Measurements from ENCODE around the gene LPGAT1.
A peak's percentile ranks its signal among the peaks of the same experiment; 100 is the strongest.

Gene LPGAT1

DNA sequence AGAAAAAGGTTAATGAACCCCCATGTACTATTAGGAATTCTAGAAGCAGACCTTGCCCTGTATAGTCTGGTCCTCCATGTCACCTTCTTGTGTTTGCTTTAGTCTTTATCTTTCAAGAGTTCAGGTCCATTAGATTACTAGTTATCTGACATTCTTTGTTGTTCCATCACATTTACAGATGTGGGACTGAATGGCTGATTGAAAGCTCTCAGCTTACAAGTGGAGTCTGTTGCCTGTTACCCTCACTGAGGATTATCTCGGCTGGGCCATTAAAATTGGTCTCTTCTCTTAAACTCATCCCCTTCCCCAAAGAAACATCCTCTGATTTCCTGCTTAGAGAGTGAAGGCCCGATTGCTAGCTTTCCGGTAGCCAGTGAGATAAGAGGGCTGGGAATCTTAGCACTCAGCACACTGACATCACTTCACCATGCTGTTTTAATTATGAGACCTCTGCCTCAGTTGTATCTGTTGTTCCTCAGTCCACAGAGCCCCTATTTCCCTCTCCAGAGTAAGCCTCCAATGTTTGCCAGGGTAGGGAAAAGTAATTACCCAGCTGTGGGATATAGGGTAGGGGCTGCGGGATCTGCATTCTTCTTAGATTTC lies 76.8 kb downstream of the LPGAT1 start:
- no peak for DNase-seq

DNA sequence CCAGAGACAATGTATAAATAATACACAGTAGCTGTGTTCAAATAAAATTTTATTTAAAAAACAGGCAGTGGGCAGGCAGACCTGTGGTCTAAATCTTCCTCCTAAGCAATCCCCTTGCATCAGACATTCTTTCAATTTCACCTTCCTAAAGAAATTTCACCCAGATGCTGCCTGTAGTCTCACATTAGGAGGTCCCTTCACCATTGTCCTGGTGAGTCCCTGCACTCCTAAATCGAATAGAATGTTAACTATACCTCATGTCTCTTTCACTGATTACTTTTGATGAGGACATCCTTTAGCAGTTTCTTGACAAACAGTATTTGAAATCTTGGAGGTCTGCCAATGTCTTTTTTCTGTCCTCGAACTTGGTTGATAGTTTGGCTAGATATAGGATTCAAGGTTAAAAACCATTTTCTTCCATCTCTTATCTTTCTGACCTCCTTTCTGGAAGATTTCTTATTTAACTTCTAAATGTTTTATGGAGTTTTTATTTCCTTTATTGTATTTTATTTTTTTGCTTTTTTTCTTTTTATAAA lies 77.5 kb downstream of the LPGAT1 start:
- no peak for DNase-seq

DNA sequence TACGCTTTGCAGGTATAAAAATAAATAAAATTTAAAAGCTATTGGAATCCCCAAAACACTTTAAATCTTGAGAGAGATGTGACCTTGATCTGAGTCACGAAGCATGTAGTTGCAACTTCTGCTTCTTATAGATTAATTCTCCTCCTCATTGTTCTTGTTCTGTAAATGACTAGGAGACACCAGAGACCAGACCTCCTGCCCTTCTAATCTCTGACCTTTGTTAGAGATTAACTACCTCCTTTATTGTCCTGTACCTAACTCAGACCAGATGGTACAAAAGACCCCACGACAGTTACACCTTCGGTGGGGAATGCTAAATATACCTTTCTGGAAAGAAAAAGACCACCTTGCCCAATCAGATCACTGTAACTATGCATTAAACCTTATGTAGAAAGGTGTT lies 78.2 kb downstream of the LPGAT1 start:
- no peak for DNase-seq

DNA sequence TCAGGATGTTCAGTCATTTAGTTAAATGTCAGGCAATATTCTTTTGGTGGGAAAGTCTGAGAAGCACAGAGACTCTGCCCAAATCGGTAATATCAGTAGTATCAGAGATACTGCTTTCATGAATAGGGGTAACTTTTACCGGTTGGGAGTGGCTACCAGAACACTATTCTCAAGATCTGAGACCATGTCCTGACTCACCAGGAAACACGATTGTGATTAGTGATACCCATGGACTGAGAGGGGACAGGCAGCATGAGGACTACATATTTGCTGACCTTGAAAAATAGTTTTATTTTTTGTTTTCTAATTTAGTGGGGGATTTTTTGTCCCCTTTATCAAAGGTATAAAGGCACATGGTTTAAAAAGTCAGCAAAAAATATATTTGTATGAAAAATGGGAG lies 79.1 kb downstream of the LPGAT1 start:
- DNase-seq, result no peak

DNA sequence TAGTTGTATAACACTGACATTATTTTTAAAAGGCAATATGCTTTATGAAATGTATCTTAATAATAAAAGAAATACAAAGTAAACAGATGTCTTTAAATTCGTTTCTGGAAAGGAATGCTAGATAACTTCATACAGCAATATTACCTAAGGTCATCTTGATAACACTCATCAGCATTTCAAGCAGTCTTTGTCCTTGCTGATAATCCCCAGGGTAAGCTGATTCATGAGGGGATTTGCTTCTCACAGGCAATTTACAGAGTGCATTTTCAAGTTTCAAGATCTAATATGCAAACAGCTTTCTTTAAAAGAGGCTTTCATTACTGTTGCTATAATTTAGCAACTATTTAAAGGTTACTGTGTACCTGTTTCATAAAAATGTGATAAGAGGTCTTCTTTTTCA lies 80.0 kb downstream of the LPGAT1 start:
- no peak for DNase-seq

DNA sequence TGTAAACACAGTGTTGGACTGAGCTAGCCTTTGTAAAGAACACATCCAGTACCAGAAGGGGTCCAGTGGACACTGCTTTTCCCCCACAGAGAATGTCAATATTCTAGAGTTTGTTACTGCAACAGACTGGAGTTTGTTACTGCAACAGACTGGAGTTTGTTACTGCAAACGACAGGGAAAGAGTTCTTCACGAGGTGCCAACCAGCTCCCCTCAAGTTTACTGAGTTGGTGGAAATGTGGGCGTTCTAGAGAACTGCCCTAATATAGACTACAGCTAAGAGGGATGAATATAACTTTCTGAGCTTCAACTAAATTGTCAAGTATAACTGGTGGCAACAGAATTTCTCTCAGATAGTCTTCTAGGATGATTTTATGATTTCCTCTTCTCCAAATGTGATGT lies 81.3 kb downstream of the LPGAT1 start:
- DNase-seq, result no peak

DNA sequence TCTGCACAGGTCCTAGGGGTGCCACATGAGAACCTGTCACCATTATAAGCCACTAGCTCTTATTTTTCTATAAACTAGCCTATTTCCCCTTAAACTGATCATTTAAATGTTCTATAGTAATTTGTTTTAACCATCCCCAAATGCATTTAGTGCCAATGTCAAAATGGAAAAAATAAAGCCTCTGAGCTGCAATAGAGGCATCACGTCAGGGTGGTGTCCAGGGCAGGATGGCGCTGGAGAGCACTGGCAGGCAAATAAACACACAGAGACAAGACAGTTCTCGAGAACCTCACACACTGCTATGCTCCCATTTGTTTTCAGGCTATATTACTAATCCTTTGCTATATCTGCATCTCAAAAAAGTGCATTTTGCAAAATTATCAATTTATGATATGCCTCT lies 81.8 kb downstream of the LPGAT1 start:
- no peak for DNase-seq

DNA sequence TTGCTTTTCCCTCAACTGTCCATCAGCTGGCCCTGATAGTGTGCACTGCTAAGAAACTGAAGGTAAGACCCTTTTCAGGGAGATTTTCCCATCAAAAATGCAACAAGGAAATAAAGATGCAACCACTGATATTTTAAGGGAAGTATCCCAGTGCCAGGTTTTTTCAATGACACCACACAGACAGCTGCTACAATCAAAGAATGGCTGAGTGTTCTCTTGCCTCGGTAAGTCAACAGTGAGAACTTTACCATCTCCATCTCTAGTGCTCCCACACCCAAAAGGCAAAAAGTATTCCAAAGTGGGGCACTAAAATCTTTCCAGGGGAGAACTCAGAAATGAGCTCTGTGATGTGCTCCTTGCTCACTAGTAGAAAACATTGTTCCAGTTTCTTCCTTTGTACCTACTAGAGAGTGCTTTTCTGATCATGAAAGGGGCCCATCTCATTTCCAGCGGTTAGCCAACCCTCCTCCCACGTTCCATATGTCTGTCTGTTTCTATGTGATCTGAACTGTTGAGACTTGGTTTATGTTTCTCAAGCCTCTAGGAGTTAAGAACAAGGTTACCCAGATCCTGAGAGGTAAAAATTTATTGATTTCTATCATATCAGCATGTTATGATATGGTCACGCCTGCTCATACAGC lies 87.6 kb downstream of the LPGAT1 start:
- no peak for DNase-seq

DNA sequence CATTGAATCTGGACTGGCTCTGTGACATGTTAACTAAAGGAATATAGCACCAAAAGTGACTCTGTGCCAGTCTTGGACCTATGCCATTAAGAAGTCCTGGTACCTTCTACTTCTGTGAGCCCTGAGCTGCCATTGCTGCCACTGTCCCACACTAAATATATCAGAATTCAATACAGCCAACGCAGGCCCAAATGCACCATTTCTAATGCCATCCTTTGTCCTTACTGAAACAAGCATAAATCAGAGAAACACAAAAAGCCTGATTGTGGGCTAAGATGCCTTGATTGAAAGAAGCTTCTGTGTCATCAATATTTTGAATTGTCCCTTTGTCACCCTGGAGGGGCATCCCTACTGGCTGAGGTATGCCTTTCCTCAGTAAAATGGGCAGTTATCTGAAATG lies 88.3 kb downstream of the LPGAT1 start:
- no peak for DNase-seq

DNA sequence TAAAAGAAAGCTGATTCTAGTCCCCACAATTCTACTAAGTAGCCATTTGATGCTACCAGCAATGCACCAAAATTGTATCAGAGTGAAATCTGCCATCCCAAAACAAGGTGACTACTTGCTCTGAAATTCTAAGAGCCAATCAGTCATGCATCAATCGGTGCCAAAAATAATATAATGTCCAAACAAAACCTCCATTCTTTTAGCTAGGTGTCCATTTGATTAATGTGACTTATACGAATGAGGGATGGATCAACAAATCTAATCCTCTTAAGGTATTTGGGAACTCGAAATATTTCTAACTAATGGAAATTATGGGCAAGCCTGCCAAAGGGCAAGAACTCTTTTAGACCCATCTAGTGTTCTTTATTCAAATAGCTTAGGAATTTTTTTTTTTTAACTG lies 88.8 kb downstream of the LPGAT1 start:
- DNase-seq, result no peak

DNA sequence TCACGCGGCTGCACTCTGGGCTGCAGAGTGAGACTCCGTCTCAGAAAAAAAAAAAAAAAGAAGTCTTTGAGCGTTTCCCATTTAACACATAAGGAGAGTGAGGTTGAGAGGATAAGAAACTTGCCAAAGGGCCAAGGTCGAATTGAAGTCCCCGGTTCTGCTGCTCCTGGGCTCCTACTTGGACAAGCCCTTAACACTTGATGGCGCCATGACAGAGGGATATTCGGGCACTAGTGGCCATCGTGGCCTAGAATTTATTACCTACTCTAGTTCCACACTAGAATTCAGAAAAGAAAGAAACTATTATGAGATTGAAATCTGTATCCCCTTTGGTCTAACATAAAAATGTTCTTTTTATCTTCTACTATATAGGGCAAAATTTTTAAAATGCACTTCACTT lies 89.4 kb downstream of the LPGAT1 start:
- no peak for DNase-seq

DNA sequence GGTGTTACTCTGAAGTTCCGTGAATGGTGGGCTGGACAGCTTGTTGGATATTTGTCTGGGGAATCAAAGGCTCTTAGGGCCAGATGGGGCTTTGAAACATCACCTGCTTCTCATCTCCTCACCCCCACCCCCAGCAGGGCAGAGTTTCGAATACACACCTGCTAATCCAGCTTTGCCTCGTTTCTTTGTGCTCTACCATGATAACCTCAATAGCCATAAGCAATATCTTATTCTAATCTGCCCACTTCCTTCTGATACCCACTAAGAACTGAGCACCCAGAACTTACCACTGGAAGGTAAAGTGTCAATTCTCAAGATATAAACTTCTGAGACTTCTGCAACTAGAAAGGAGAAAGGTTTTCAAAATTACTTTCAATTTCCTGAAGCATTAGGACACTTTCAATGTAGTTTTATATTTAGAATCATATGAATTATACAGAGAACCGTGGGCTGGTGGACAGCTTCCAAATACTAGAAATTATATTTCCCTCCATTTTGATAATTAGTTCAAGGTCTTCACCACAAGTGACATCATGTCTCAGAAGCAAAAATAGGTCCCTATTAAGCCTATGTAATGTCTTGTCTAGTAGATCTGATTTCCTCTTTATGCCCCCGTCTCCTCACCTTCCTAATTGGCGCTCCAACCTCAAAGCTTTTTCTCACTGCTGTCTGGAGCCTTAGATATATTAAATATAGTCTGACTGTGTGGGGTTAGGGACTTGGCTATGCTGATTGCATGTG lies 90.7 kb downstream of the LPGAT1 start:
- DNase-seq, result peak in 1 of 2 donors; percentile 27

DNA sequence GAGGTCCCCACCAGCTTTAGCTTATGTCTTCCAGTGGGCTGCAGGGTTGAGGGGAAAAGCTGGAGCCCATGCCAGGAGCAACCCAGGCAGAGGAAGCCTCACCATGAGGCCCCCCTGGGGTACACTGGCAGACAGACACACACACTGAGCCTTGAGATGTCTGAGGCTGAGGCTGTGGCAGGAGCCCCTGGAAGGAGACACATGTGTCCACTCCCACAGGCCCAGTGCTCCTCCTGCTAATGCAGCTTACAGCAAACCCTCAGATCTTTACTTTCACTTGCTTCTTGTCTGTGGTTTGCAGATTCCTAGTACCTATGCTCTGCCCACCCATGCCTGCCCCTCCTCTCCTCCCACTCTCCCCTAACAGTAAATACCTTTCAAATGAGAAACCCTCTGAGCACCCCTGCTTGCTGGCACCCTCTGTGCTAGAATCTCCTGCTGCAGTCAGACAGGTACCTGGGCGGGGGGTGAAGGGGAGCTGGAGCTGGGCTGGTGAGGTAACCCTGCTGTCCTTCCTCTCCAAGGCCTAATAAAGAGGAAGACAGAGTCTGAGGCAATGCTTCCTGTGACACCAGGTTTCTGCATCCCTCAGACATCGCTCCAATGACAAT lies 91.8 kb downstream of the LPGAT1 start:
- peak; percentile 23 to 33 for DNase-seq

DNA sequence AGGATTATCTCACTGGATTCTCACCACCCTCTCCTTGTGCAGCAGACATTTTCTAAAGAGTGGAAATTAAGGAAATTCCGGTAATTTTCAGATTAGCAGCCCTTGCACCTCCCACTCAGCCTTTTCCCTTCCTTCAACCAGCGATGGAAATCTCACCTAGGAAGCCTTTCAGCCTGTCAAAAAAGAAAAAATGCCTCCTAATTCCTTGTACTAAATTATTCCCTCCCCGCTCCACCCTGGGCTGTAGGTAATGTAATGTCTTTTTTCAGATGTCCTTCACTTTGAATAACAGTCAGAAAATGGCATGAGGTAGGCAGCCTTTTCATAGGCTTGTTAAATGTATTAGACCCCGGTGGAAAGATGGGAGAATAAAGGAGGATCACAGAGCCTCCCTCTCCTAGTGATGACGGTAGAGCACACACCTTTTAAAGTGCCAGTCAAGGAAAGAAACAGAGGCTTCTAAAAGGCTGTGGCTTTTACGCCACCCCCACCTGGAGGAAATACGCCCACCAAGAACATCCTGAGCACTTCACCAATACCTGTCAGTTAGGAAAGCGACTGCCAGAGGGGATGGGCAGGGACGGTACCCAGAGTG lies 92.4 kb downstream of the LPGAT1 start:
- DNase-seq, result peak in 1 of 2 donors; percentile 4

DNA sequence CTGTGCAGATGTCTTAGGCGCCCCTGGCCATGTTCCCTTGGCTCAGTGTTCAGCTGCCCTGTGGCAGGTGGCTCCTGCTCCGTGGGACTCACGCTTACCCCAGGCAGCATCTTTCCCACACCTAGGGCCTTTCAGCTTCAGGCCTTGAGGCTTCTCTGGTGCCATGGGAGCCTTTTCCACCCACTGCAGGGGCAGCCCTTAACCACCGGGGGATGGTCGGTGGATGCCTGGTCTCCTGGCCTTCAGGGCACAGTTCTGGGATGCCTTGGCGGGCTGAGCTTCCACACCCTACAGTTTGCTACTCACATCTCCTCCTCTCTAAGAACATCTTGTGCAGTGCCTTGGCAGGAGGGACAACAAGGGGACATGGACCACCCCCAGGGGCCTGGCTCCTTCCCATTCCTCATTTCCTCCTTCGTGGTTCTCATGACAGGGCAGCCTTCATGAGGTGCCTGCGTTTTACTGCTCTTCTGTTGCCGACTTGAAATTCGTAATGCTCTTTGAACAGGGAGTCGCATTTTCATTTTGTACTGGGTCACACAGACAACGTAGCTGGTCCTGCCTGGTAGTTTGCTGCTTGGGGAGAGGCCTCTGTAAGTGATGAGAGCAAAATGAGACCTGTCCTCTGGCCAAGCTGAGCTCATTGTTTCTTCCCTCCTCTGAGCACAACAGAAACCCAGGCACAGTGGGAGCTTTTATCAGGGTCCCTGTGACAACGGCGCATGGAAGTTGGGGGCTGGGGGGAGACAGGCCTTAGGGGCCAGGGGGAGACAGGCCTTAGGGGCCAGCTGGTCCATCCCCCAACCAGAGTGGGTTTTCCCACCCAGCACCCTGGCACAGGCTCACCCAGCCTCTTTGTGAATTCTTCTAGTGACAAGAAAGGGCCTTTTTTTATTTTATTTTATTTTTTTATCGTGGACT lies 93.2 kb downstream of the LPGAT1 start:
- DNase-seq, result no peak

DNA sequence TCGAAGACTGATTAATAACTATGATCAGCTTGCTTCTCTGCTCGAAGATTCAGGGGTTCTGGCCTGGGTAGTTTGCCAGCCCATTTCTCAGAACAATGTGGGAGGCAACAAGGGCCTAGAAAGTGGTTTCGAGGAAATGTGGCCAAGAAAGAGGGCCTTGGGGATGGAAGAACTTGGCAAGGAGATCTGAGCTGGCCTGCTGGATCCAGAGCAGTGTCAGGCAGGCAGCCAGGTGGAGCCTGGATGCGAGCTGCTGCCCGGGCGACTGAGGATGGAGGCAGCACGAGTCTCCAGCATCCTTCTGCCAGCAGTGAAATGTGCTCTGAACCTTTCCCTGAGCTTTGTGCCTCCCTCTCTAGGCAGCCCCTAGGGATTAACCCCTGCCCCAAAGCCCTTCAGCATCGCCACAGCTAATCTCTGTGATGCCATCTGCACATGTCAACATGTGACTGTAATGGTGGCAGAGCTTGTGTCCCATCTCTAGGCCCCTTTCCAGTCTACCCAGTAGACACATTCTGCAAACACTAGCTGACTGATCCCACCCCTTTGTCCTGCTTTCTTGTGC lies 94.1 kb downstream of the LPGAT1 start:
- no peak for DNase-seq

DNA sequence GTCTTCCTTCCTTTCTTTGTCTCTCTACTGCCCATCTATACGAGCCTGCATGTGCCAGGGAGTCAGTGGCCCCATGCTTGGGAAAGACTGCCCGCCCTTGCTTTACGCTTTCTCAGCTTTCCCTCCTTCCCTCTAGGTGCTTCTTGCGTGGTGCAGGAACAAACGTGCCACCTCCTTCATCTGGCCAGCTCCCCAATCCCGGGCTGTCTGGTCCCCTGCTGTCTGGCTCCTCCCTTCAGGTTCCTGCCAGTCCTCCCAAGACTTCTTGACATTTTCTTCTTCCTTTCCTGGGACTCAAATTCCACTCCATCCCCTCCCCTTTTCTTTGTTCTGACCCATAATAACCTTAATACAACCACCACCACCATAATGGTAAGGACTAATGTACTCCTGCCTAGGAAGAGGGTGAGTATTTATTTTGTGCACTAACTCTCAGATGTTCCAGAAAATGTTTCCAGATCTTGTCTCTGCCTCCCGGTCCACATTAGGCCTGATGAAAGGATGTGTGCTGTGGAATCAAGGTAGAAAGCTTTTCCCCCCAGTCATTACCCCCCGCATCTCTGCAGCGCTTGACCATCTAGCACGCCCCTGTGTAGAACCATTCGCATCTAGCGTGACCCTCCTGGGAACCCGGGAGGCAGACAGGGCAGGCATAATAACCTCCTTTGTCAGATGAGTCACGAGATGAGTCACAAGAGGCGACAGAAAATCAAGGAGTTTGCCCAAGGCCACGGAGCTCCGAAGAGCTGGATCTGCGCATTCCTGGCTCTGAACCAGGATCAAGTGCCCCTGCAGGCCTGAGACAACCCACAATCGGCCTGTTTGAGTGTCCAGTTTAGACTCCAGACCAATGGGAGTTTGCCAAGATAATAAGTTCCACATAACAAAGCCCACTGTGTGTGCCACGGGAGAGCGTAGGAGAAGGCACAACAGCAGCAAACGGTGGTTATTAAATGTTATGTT lies 95.1 kb downstream of the LPGAT1 start:
- no peak for DNase-seq

DNA sequence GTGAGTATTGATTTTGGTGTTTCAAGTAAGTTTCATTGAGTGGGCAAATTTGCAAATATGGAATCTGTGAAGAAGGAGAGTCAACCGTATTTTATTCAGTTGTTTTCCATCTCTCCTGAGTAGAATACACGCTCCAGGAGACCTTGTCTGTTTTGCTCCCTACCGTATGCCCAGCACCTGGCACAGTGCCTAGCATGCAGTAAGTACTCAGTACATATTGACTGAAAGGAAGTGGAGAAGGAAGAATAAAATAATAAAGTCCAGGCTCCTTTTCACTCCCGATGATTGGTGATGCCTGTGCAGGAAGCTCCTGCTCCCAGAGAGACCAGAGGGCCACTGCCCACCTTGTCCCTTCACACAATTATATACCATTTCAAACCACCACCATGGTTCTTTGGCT lies 95.8 kb downstream of the LPGAT1 start:
- DNase-seq, result no peak

DNA sequence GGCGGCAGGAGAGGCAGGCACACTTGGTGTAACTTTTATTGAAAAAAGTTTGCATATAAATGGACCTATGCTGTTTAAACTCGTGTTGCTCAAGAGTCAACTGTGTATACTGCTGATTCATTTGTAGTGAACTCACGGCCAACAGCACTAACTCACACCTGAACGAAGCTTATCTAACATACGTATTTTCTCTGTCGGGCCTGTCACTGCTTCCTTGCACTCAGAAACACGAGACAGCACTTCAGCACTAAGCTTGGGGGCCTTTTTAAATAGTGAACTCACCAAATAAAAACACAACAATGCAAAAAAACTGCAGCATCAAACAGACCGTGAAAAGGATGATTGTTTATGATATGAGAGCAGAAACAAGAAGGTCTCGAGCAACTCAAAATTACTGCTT lies 96.2 kb downstream of the LPGAT1 start:
- DNase-seq, result no peak

DNA sequence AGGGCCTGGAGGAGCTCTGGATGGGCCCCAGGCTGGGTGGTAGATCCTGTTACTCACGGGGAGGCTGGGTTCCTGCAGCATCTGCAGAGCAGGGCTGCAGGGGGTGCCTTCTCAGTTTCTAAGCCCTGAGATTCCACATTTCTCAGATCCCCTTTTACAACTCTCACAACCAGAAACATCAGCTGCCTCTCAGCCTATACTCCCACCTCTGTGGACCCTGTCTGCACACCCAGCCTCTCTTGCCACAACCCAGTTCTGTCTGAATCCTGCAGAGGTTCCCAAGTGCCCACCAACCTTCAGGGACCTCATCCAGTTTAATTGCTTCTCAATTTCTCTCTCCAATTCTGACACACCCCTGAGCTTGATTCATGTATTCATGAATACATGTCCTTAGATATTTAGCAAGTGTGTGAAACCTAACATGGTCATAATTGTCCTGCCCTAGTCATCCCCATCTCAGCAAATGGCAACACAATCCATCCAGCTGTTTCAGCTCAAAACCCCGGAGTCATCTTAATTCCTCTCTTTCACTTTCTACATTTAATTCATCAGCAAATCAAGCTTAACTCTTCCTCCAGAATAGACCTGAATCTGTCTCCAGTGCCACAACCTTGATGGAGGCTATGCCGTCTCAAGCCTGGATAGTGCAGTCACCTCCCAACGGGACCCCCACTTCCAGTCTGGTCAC lies 98.1 kb downstream of the LPGAT1 start:
- DNase-seq, result no peak

All from CD4-positive, alpha-beta T cell treated with Interleukin-4 for 1 hour (primary cell).